SK-N-SH treated with all-trans-retinoic acid at 6 μM for 48 hours (cell line): ENCODE results near the gene DNAJC6.

Source experiments
- ATAC-seq: fragments of 200-7000 bp; cut with Tn5 transposase; 3 replicates; pipeline ENCODE4 v1.9.1; 2020; ENCODE audit warnings: mild to moderate bottlenecking, moderate library complexity
- ARNTL ChIP-seq: fragments of 450-650 bp; formaldehyde crosslinking; IDR thresholded peaks from 2 replicates; pipeline ENCODE4 v1.5.0; 2020; ENCODE audit warnings: low read depth, mild to moderate bottlenecking, moderate library complexity, borderline replicate concordance
- BACH2 ChIP-seq: fragments of 250-450 bp; sonication (Bioruptor Pico); IDR thresholded peaks from 2 replicates; pipeline ENCODE4 v1.9.0; 2021; ENCODE audit warnings: mild to moderate bottlenecking, borderline replicate concordance
- CSDC2 ChIP-seq: fragments of 250-450 bp; sonication (Bioruptor Pico); IDR thresholded peaks from 2 replicates; pipeline ENCODE4 v1.5.0; 2020; ENCODE audit warnings: mild to moderate bottlenecking, moderate library complexity
- GLIS3 ChIP-seq: fragments of 250-450 bp; sonication (Bioruptor Pico); IDR thresholded peaks from 2 replicates; pipeline ENCODE4 v1.5.0; 2020; ENCODE audit warnings: mild to moderate bottlenecking, moderate library complexity
- ISL1 ChIP-seq: fragments of 250-450 bp; sonication (Bioruptor Pico); IDR thresholded peaks from 2 replicates; pipeline ENCODE4 v2.1.2; 2022; ENCODE audit warnings: mild to moderate bottlenecking, moderate library complexity
- OSR1 ChIP-seq: fragments of 250-450 bp; sonication (Bioruptor Pico); IDR thresholded peaks from 2 replicates; pipeline ENCODE4 v1.8.0; 2022; ENCODE audit warnings: moderate library complexity, mild to moderate bottlenecking, inconsistent platforms
- PPARA ChIP-seq: fragments of 250-450 bp; sonication (Bioruptor Pico); IDR thresholded peaks from 2 replicates; pipeline ENCODE4 v1.5.0; 2020; ENCODE audit warnings: mild to moderate bottlenecking, borderline replicate concordance
- RARB ChIP-seq: fragments of 250-450 bp; sonication (Bioruptor Pico); IDR thresholded peaks from 2 replicates; pipeline ENCODE4 v1.8.0; 2021; ENCODE audit warnings: mild to moderate bottlenecking, moderate library complexity
- SNAI2 ChIP-seq: fragments of 250-450 bp; sonication (Bioruptor Pico); IDR thresholded peaks from 2 replicates; pipeline ENCODE4 v1.5.0; 2020; ENCODE audit warnings: mild to moderate bottlenecking, moderate library complexity
- TCF4 ChIP-seq: fragments of 250-450 bp; sonication (Bioruptor Pico); IDR thresholded peaks from 2 replicates; pipeline ENCODE4 v1.8.0; 2021; ENCODE audit warnings: mild to moderate bottlenecking, moderate library complexity, borderline replicate concordance
- TOX ChIP-seq: fragments of 250-450 bp; sonication (Bioruptor Pico); IDR thresholded peaks from 2 replicates; pipeline ENCODE4 v1.8.0; 2021; ENCODE audit warnings: mild to moderate bottlenecking, moderate library complexity, borderline replicate concordance
- ZFP3 ChIP-seq: fragments of 250-450 bp; sonication (Bioruptor Pico); IDR thresholded peaks from 2 replicates; pipeline ENCODE4 v1.5.0; 2020; ENCODE audit warnings: mild to moderate bottlenecking, moderate library complexity
- ZFP30 ChIP-seq: fragments of 450-650 bp; formaldehyde crosslinking; IDR thresholded peaks from 2 replicates; pipeline ENCODE4 v1.5.0; 2022; ENCODE audit warnings: mild to moderate bottlenecking, moderate library complexity
- ZNF70 ChIP-seq: fragments of 450-650 bp; formaldehyde crosslinking; IDR thresholded peaks from 2 replicates; pipeline ENCODE4 v1.5.0; 2020; ENCODE audit warnings: mild to moderate bottlenecking, moderate library complexity
- ZNF8 ChIP-seq: fragments of 450-650 bp; formaldehyde crosslinking; IDR thresholded peaks from 2 replicates; pipeline ENCODE4 v1.5.0; 2020; ENCODE audit warnings: mild to moderate bottlenecking, moderate library complexity
- TF ChIP-seq, protein P1 (sequence below): fragments of 250-450 bp; sonication (Bioruptor Pico); IDR thresholded peaks from 2 replicates; pipeline ENCODE4 v1.8.0; 2021; ENCODE audit warnings: low read depth, mild to moderate bottlenecking, moderate library complexity, borderline replicate concordance
- TF ChIP-seq, protein P2 (sequence below): fragments of 250-450 bp; sonication (Bioruptor Pico); IDR thresholded peaks from 2 replicates; pipeline ENCODE4 v1.8.0; 2020; ENCODE audit warnings: mild to moderate bottlenecking, moderate library complexity, borderline replicate concordance
- TF ChIP-seq, protein P3 (sequence below): fragments of 250-450 bp; sonication (Bioruptor Pico); IDR thresholded peaks from 2 replicates; pipeline ENCODE4 v1.5.0; 2020; ENCODE audit warnings: mild to moderate bottlenecking, moderate library complexity
- TF ChIP-seq, protein P4 (sequence below): fragments of 250-450 bp; sonication (Bioruptor Pico); IDR thresholded peaks from 2 replicates; pipeline ENCODE4 v1.5.1; 2021; ENCODE audit warnings: mild to moderate bottlenecking, moderate library complexity

The DNAJC6 gene

DNA sequence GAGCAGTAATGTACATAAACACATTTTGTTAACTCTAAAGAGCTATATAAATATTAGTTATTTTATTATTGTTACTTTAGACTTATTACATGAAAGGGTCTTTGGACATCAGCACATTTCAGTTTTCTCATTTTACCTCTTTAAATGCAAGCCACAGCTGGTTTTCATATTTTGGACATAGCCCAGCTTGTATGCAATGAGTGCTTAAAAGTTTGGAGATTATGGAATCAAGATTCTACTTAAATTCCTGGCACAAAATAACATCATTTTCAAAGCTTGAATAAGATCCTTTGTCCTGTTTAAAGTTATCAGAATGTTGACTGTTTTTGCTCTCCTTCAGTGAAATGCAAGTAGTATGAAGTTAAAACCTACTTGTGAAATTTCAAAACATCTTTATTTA, 95.6 kb downstream of the DNAJC6 start (continued):
- TF ChIP-seq, protein P1, sequence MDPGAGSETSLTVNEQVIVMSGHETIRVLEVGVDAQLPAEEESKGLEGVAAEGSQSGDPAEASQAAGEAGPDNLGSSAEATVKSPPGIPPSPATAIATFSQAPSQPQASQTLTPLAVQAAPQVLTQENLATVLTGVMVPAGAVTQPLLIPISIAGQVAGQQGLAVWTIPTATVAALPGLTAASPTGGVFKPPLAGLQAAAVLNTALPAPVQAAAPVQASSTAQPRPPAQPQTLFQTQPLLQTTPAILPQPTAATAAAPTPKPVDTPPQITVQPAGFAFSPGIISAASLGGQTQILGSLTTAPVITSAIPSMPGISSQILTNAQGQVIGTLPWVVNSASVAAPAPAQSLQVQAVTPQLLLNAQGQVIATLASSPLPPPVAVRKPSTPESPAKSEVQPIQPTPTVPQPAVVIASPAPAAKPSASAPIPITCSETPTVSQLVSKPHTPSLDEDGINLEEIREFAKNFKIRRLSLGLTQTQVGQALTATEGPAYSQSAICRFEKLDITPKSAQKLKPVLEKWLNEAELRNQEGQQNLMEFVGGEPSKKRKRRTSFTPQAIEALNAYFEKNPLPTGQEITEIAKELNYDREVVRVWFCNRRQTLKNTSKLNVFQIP (CRISPR knock-in tag) = no peak
- no peak for TF ChIP-seq ZNF8 (CRISPR knock-in tag)

GRCh38 chr1:65407877-65408276, 98.5 kb downstream of the DNAJC6 start:
- ATAC-seq = no peak
- TF ChIP-seq, protein P2, sequence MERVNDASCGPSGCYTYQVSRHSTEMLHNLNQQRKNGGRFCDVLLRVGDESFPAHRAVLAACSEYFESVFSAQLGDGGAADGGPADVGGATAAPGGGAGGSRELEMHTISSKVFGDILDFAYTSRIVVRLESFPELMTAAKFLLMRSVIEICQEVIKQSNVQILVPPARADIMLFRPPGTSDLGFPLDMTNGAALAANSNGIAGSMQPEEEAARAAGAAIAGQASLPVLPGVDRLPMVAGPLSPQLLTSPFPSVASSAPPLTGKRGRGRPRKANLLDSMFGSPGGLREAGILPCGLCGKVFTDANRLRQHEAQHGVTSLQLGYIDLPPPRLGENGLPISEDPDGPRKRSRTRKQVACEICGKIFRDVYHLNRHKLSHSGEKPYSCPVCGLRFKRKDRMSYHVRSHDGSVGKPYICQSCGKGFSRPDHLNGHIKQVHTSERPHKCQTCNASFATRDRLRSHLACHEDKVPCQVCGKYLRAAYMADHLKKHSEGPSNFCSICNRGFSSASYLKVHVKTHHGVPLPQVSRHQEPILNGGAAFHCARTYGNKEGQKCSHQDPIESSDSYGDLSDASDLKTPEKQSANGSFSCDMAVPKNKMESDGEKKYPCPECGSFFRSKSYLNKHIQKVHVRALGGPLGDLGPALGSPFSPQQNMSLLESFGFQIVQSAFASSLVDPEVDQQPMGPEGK (CRISPR knock-in tag) = no peak
- no peak for TF ChIP-seq ISL1 (CRISPR knock-in tag)
- no peak for TF ChIP-seq ZFP30 (CRISPR knock-in tag)
- no peak for TF ChIP-seq TOX (CRISPR knock-in tag)
- no peak for TF ChIP-seq ZNF70 (CRISPR knock-in tag)
- TF ChIP-seq OSR1 = no peak
- TF ChIP-seq PPARA (CRISPR knock-in tag) = no peak
- no peak for TF ChIP-seq ZNF8 (CRISPR knock-in tag)
- no peak for TF ChIP-seq ARNTL (CRISPR knock-in tag)
- no peak for TF ChIP-seq CSDC2 (CRISPR knock-in tag)
- no peak for TF ChIP-seq BACH2 (CRISPR knock-in tag)
- no peak for TF ChIP-seq ZFP3 (CRISPR knock-in tag)
- TF ChIP-seq, protein P1 (CRISPR knock-in tag) = no peak
- TF ChIP-seq GLIS3 (CRISPR knock-in tag) = no peak
- TF ChIP-seq TCF4 (CRISPR knock-in tag) = no peak

DNA sequence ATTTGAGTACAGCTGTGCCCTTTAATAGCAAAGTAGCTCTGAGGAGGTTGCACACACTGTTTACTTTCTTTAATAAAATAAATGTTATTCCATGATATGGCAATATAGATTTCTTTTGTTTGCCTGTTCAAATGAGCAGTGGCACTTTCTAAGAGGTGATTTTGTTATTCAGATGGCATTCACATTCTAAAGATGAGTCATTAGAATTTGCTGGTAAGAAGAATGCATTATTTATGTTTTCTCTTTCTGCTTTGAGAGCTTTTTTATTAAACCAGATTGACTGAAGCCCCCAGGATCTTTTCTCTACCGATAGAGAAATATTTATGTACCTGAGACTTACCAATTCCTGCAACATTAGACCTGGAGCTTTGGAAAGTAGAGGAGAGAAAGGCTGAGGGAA, 100.0 kb downstream of the DNAJC6 start:
- TF ChIP-seq TCF4 (CRISPR knock-in tag) (no peak), GLIS3 (CRISPR knock-in tag) (no peak), ISL1 (CRISPR knock-in tag) (no peak), TOX (CRISPR knock-in tag) (no peak), CSDC2 (CRISPR knock-in tag) (no peak), RARB (no peak), ZNF8 (CRISPR knock-in tag) (no peak), ZFP30 (CRISPR knock-in tag) (no peak), OSR1 (no peak), SNAI2 (CRISPR knock-in tag) (no peak), ZNF70 (CRISPR knock-in tag) (no peak)
- TF ChIP-seq, protein P2 (CRISPR knock-in tag) = no peak
- TF ChIP-seq, protein P3, sequence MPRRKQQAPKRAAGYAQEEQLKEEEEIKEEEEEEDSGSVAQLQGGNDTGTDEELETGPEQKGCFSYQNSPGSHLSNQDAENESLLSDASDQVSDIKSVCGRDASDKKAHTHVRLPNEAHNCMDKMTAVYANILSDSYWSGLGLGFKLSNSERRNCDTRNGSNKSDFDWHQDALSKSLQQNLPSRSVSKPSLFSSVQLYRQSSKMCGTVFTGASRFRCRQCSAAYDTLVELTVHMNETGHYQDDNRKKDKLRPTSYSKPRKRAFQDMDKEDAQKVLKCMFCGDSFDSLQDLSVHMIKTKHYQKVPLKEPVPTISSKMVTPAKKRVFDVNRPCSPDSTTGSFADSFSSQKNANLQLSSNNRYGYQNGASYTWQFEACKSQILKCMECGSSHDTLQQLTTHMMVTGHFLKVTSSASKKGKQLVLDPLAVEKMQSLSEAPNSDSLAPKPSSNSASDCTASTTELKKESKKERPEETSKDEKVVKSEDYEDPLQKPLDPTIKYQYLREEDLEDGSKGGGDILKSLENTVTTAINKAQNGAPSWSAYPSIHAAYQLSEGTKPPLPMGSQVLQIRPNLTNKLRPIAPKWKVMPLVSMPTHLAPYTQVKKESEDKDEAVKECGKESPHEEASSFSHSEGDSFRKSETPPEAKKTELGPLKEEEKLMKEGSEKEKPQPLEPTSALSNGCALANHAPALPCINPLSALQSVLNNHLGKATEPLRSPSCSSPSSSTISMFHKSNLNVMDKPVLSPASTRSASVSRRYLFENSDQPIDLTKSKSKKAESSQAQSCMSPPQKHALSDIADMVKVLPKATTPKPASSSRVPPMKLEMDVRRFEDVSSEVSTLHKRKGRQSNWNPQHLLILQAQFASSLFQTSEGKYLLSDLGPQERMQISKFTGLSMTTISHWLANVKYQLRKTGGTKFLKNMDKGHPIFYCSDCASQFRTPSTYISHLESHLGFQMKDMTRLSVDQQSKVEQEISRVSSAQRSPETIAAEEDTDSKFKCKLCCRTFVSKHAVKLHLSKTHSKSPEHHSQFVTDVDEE = no peak
- TF ChIP-seq, protein P4, sequence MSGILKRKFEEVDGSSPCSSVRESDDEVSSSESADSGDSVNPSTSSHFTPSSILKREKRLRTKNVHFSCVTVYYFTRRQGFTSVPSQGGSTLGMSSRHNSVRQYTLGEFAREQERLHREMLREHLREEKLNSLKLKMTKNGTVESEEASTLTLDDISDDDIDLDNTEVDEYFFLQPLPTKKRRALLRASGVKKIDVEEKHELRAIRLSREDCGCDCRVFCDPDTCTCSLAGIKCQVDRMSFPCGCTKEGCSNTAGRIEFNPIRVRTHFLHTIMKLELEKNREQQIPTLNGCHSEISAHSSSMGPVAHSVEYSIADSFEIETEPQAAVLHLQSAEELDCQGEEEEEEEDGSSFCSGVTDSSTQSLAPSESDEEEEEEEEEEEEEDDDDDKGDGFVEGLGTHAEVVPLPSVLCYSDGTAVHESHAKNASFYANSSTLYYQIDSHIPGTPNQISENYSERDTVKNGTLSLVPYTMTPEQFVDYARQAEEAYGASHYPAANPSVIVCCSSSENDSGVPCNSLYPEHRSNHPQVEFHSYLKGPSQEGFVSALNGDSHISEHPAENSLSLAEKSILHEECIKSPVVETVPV = no peak
- ATAC-seq = no peak
